AG09319 (cell line): ENCODE measurements around the gene KLF17.
"Not testable (repeated sequence)": the region's sequence is repeated elsewhere in the genome, so short reads cannot be mapped to it uniquely, and the experiment has no call there.

Experiments
- DNase-seq: peaks from one replicate; pipeline ENCODE4 v3.0.0-alpha.2; 2010; ENCODE audit warnings: low read depth; ENCODE audit errors: extremely low read depth
- TF ChIP-seq, protein P1 (sequence below): IDR thresholded peaks from 2 replicates; pipeline ENCODE4 v1.5.1; 2011; ENCODE audit warnings: low read depth, mild to moderate bottlenecking, inconsistent platforms, low read length, moderate library complexity

KLF17 gene

DNA sequence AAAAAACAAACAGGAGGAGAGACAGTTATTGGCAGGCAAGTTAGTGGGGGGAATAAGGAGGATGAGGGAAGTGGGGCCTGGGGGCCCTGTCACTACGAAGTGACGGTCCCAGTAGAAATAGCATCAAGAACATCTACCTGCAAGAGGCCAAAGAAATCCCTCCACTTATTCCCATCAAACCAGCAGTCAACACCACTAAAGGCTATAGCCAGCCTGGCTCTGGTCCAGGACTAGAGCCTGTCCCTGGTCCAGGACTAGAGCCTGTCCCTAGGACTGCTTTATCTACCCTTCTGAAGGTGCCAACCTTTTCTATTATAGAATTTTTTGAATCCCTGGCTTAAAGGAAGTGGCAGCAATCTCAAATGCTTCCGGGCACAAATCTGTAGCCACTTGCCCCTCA, 19.6 kb downstream of the KLF17 start:
- DNase-seq: no peak
- TF ChIP-seq, protein P1, sequence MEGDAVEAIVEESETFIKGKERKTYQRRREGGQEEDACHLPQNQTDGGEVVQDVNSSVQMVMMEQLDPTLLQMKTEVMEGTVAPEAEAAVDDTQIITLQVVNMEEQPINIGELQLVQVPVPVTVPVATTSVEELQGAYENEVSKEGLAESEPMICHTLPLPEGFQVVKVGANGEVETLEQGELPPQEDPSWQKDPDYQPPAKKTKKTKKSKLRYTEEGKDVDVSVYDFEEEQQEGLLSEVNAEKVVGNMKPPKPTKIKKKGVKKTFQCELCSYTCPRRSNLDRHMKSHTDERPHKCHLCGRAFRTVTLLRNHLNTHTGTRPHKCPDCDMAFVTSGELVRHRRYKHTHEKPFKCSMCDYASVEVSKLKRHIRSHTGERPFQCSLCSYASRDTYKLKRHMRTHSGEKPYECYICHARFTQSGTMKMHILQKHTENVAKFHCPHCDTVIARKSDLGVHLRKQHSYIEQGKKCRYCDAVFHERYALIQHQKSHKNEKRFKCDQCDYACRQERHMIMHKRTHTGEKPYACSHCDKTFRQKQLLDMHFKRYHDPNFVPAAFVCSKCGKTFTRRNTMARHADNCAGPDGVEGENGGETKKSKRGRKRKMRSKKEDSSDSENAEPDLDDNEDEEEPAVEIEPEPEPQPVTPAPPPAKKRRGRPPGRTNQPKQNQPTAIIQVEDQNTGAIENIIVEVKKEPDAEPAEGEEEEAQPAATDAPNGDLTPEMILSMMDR: no peak

GRCh38 chr1:44139565-44139964, 20.9 kb downstream of the KLF17 start:
- not testable (repeated sequence) for DNase-seq

- no peak for DNase-seq
- TF ChIP-seq, protein P1: no peak
These were observed 22.9 kb downstream of the KLF17 start, which contains the start of gene KLF18 for GRCh38 chr1:44141531-44141930. TSS of gene KLF18 (minus strand) at chr1:44141631. CDS start at chr1:44141631, 0 bp downstream.

- DNase-seq: no peak
- TF ChIP-seq, protein P1: no peak
These were observed 26.5 kb downstream of the KLF17 start for GRCh38 chr1:44144962-44145756.

DNA sequence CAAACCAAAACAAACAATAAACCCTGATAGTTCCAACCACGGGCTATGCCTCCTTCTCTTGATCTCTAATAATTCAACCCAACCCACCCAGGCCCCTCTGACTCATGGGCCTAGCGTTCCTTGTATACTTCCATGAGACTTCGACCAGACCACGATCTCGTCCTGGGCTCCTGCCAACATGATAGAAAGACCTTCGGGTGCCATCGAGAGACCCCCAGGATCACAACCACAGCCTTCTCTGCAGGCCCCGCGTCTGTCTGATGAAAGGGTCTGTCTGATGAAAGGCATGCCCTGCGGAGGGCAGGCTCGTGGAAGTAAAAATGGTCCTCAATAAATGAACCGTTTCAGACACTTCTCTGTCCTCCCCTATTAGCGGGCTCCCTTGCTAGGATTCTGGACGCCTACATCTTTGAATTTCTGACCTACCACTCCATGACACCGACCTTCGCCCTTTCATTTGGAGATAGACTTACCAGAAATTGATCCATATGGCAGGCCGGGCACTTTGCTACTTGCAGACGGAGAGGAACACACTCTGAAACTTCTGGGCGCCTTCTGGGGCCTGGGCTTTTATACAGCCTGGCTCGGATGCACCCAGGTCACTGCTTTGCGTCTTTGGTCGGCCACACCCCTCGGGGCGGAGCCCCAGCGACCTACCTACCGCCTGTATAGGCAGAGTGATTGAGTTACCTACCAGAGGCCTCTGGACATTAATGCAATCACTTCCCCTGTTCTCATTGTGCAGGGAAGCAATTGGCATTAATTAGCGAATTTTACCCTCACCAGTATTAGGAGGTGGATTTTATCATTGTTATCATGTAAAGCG, 28.1 kb downstream of the KLF17 start:
- TF ChIP-seq, protein P1: no peak
- no peak for DNase-seq

GRCh38 chr1:44147582-44147981, 29.0 kb downstream of the KLF17 start:
- DNase-seq: no peak
- TF ChIP-seq, protein P1: no peak

DNA sequence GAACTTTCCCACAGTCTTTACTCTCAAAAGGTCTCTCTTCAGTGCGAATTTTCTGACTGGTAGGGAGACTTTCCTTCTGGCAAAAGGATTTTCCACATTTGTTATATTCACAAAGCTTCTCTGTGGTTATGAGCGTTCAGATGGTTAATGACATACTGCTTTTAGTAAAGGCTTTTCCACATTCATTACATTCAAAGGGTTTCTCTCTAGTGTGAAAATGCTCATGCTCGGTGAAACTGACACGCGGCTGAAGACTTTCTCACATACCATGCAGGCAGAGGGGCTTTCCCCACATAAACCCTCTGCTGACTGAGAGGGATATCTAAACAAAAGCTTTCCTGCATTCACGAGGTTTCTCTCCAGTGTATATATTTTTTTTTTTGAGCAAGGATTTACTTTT, 32.7 kb downstream of the KLF17 start:
- DNase-seq: no peak
- TF ChIP-seq, protein P1: no peak
